H1 (cell line): ENCODE measurements around the gene MAGEB2. TPM values are rescaled to one million over a fixed set of nuclear protein-coding genes. Genes with fewer than 3 reads are reported as not detected.

ENCODE experiments used
- CTCF ChIA-PET: fragments of 300-600 bp; sonication (Branson Sonifier 250); formaldehyde crosslinking; loops from one replicate; lab custom pipeline; 2021; ENCODE audit not compliant: partially characterized antibody; lab: Charles Lee
- POLR2A ChIA-PET: fragments of 300-600 bp; sonication (Branson Sonifier 250); formaldehyde crosslinking; loops from one replicate; lab custom pipeline; 2021; ENCODE audit warnings: inconsistent platforms; ENCODE audit not compliant: partially characterized antibody; lab: Charles Lee
- DNase-seq, 2 experiments: peaks; one replicate each; pipeline versions ENCODE4 v3.0.0 to v3.0.0-alpha.2; 2010 to 2022; ENCODE audit warnings: low spot score in 2 of 2, low read depth in 1 of 2, mixed read lengths in 1 of 2
- FAIRE-seq: peaks from 2 replicates; lab custom pipeline; 2011; peaks lifted over from hg19 to GRCh38; lab: Jason Lieb, UNC
- H2AFZ ChIP-seq: 2 replicates; pipeline ENCODE4 v1.8.1; 2012; ENCODE audit warnings: low read length, inconsistent platforms
- H2AK5ac ChIP-seq: 2 replicates; pipeline ENCODE4 v1.6.1; 2013; ENCODE audit warnings: low read depth, low read length
- H2BK120ac ChIP-seq: replicated peaks from 2 replicates; pipeline ENCODE3; 2013; ENCODE audit warnings: low read depth, low read length, inconsistent platforms
- H2BK12ac ChIP-seq: 2 replicates; pipeline ENCODE4 v1.6.1; 2013; ENCODE audit warnings: low read depth, low read length
- H2BK15ac ChIP-seq: 2 replicates; pipeline ENCODE4 v1.6.1; 2013; ENCODE audit warnings: low read length
- H2BK20ac ChIP-seq: 2 replicates; pipeline ENCODE4 v1.6.1; 2013; ENCODE audit warnings: low read length
- H2BK5ac ChIP-seq: 2 replicates; pipeline ENCODE4 v1.6.1; 2013; ENCODE audit warnings: low read depth, low read length
- H3K14ac ChIP-seq: 2 replicates; pipeline ENCODE4 v1.6.1; 2013; ENCODE audit warnings: inconsistent platforms; ENCODE audit not compliant: insufficient read length
- H3K18ac ChIP-seq: 2 replicates; pipeline ENCODE4 v1.6.1; 2013; ENCODE audit warnings: low read length; ENCODE audit errors: extremely low read depth
- H3K23ac ChIP-seq: 2 replicates; pipeline ENCODE4 v1.6.1; 2013; ENCODE audit warnings: inconsistent platforms; ENCODE audit not compliant: insufficient read length
- H3K23me2 ChIP-seq: 2 replicates; pipeline ENCODE4 v1.6.1; 2013; ENCODE audit warnings: low read depth, low read length
- H3K27ac ChIP-seq: 2 replicates; pipeline ENCODE4 v1.6.1; 2011; ENCODE audit warnings: low read depth, low read length, inconsistent platforms
- H3K27me3 ChIP-seq, 4 experiments: replicated peaks in 1 of 4; 1 replicate in 1 of 4; 2 replicates in 3 of 4; pipeline versions ENCODE4 v1.6.1 to v1.8.1; 2011 to 2013; ENCODE audit warnings: low read length in 3 of 4, mild to moderate bottlenecking in 3 of 4, inconsistent platforms in 2 of 4, mixed read lengths in 2 of 4, moderate library complexity in 1 of 4; ENCODE audit not compliant: control insufficient read depth in 3 of 4, insufficient read depth in 3 of 4; ENCODE audit errors: extremely low read depth in 1 of 4
- H3K36me3 ChIP-seq, 4 experiments: 2 replicates each; pipeline versions ENCODE4 v1.6.1 to v1.8.1; 2011 to 2013; ENCODE audit warnings: mild to moderate bottlenecking in 4 of 4, low read length in 3 of 4, moderate library complexity in 2 of 4, control low read depth in 1 of 4, inconsistent platforms in 1 of 4; ENCODE audit not compliant: insufficient read depth in 4 of 4, control insufficient read depth in 2 of 4
- H3K4ac ChIP-seq: replicated peaks from 2 replicates; pipeline ENCODE3; 2013; ENCODE audit warnings: low read length, low read depth, mixed read lengths, inconsistent platforms; ENCODE audit not compliant: insufficient read length
- H3K4me1 ChIP-seq, 4 experiments: replicated peaks in 1 of 4; 1 replicate in 1 of 4; 2 replicates in 3 of 4; pipeline versions ENCODE4 v1.6.1 to v1.8.1; 2011 to 2013; ENCODE audit warnings: low read length in 3 of 4, inconsistent platforms in 2 of 4, mixed read lengths in 1 of 4; ENCODE audit not compliant: insufficient read depth in 4 of 4, control insufficient read depth in 3 of 4
- H3K4me2 ChIP-seq, 2 experiments: 2 replicates each; pipeline versions ENCODE4 v1.6.1 to v1.8.1; 2011 to 2013; ENCODE audit warnings: low read depth in 2 of 2, low read length in 2 of 2, control low read depth in 1 of 2, inconsistent platforms in 1 of 2, mild to moderate bottlenecking in 1 of 2; ENCODE audit not compliant: insufficient read depth in 1 of 2
- H3K4me3 ChIP-seq, 4 experiments: fragments of 200-600, 300-600 bp in 1 of 4; sonication (generic), shearing (Covaris generic), sonication (Bioruptor Twin) in 1 of 4; 2 replicates each; pipeline versions ENCODE4 v1.5.1 to v1.8.1; 2011 to 2016; ENCODE audit warnings: low read length in 4 of 4, low read depth in 3 of 4, control low read depth in 2 of 4, inconsistent platforms in 2 of 4, mild to moderate bottlenecking in 2 of 4, mixed read lengths in 1 of 4, moderate library complexity in 1 of 4; ENCODE audit not compliant: insufficient read depth in 2 of 4; ENCODE audit errors: extremely low read depth in 1 of 4
- H3K56ac ChIP-seq: replicated peaks from 2 replicates; pipeline ENCODE3; 2013; ENCODE audit warnings: low read depth, mild to moderate bottlenecking, mixed read lengths, low read length, inconsistent platforms; ENCODE audit not compliant: insufficient read length
- H3K79me1 ChIP-seq: 2 replicates; pipeline ENCODE4 v1.6.1; 2013; ENCODE audit warnings: low read depth, low read length, control low read depth
- H3K79me2 ChIP-seq, 2 experiments: 2 replicates each; pipeline versions ENCODE4 v1.6.1 to v1.8.1; 2012 to 2013; ENCODE audit warnings: low read length in 2 of 2, mild to moderate bottlenecking in 2 of 2, inconsistent platforms in 1 of 2; ENCODE audit not compliant: insufficient read depth in 2 of 2, control insufficient read depth in 1 of 2
- H3K9ac ChIP-seq, 4 experiments: replicated peaks in 1 of 4; 1 replicate in 1 of 4; 2 replicates in 3 of 4; pipeline versions ENCODE4 v1.6.1 to v1.8.1; 2011 to 2013; ENCODE audit warnings: low read depth in 3 of 4, low read length in 3 of 4, control low read depth in 2 of 4, mild to moderate bottlenecking in 2 of 4, moderate library complexity in 2 of 4, inconsistent platforms in 1 of 4; ENCODE audit errors: extremely low read depth in 1 of 4
- H3K9me3 ChIP-seq, 2 experiments: 2 replicates each; pipeline versions ENCODE4 v1.6.1 to v1.8.1; 2012 to 2013; ENCODE audit warnings: mild to moderate bottlenecking in 2 of 2, moderate library complexity in 2 of 2, control low read depth in 1 of 2, inconsistent platforms in 1 of 2, low read depth in 1 of 2, low read length in 1 of 2, mixed read lengths in 1 of 2; ENCODE audit not compliant: insufficient read depth in 2 of 2
- H4K20me1 ChIP-seq, 2 experiments: replicated peaks in 1 of 2; 2 replicates each; pipeline versions ENCODE3 to v1.8.1; 2011 to 2013; ENCODE audit warnings: inconsistent platforms in 2 of 2, low read length in 2 of 2, mild to moderate bottlenecking in 1 of 2; ENCODE audit not compliant: insufficient read depth in 2 of 2, control insufficient read depth in 1 of 2
- H4K5ac ChIP-seq: 2 replicates; pipeline ENCODE4 v1.6.1; 2013; ENCODE audit warnings: low read length, low read depth, mixed read lengths, inconsistent platforms; ENCODE audit not compliant: insufficient read length
- H4K8ac ChIP-seq: 2 replicates; pipeline ENCODE4 v1.8.0; 2013; ENCODE audit warnings: mild to moderate bottlenecking, moderate library complexity, low read length, inconsistent platforms; ENCODE audit not compliant: insufficient read depth; ENCODE audit errors: extremely low read depth
- H4K91ac ChIP-seq: replicated peaks from 2 replicates; pipeline ENCODE3; 2013; ENCODE audit warnings: low read length, mixed read lengths, inconsistent platforms; ENCODE audit not compliant: insufficient read length
- ASH2L ChIP-seq: fragments of 200-600, 300-600 bp; sonication (generic); IDR thresholded peaks from one replicate; pipeline ENCODE4 v1.7.1; 2017; ENCODE audit warnings: low read length
- GTF2F1 ChIP-seq: IDR thresholded peaks from 2 replicates; pipeline ENCODE4 v1.6.1; 2012; ENCODE audit warnings: low read depth, low read length, improper control_type of control experiment, borderline replicate concordance
- HDAC6 ChIP-seq: IDR thresholded peaks from one replicate; pipeline ENCODE4 v1.7.1; 2012; ENCODE audit warnings: low read depth, mild to moderate bottlenecking, inconsistent platforms, low read length, moderate library complexity
- KDM5A ChIP-seq: fragments of 200-600 bp; IDR thresholded peaks from 2 replicates; pipeline ENCODE4 v1.7.1; 2012; ENCODE audit warnings: mild to moderate bottlenecking, low read length, inconsistent platforms, mixed read lengths
- RAD21 ChIP-seq, 2 experiments: IDR thresholded peaks in 1 of 2; conservative IDR thresholded peaks in 1 of 2; 2 replicates each; pipeline ENCODE4 v1.6.1; 2011; ENCODE audit warnings: low read depth in 2 of 2, low read length in 2 of 2, improper control_type of control experiment in 1 of 2, inconsistent platforms in 1 of 2, mild to moderate bottlenecking in 1 of 2, moderate library complexity in 1 of 2
- RBBP5 ChIP-seq: IDR thresholded peaks from 2 replicates; pipeline ENCODE4 v1.7.1; 2012; ENCODE audit warnings: low read depth, mild to moderate bottlenecking, inconsistent platforms, low read length, moderate library complexity, borderline replicate concordance
- SIRT6 ChIP-seq: IDR thresholded peaks from one replicate; pipeline ENCODE4 v1.7.1; 2012; ENCODE audit warnings: low read length, inconsistent platforms
- SIX5 ChIP-seq: IDR thresholded peaks from 2 replicates; pipeline ENCODE4 v1.6.1; 2011; ENCODE audit warnings: mild to moderate bottlenecking, low read depth, low read length
- WGBS, 2 experiments: shearing (Covaris generic) in 1 of 2; methylation state at CpG; one replicate each; pipeline versions ENCODE4 v1.1.6 to v1.1.7; 2013 to 2015; ENCODE audit warnings: low lambda C conversion rate in 2 of 2, mixed read lengths in 2 of 2, inconsistent platforms in 1 of 2, low coverage in 1 of 2, missing lambda C conversion rate in 1 of 2; ENCODE audit not compliant: insufficient replicate concordance in 2 of 2, insufficient coverage in 1 of 2, insufficient read length in 1 of 2; ENCODE audit errors: extremely low coverage in 1 of 2, missing lambda C conversion rate in 1 of 2; 5-methylcytosine and 5-hydroxymethylcytosine counted together
- polyA plus RNA-seq, 7 experiments: library from polyadenylated mRNA; depleted of rRNA in 3 of 7; stranded (reverse) in 5 of 7; unstranded in 2 of 7; fragments of >200 nt in 5 of 7; fragments of 200-250 nt in 2 of 7; gene quantifications; 1 replicate in 5 of 7; 2 replicates in 1 of 7; 4 replicates in 1 of 7; pipeline versions ENCODE4 v1.2.1 to v1.2.3, GENCODE V29; 2011 to 2013; ENCODE audit warnings: missing spikeins in 2 of 7, mixed read lengths in 2 of 7
- total RNA-seq: library from RNA; stranded (reverse); fragmentation: NEBNext Ultra II Directional; extraction: Animal tissue kit (Norgen Biotek cat#: 25700); gene quantifications from 2 replicates; pipeline ENCODE4 v1.2.1, GENCODE V29; 2021
- TF ChIP-seq, protein P1 (sequence below): IDR thresholded peaks from 2 replicates; pipeline ENCODE4 v1.6.1; 2011; ENCODE audit warnings: low read depth, mild to moderate bottlenecking, low read length; ENCODE audit not compliant: insufficient read depth
- TF ChIP-seq, protein P2 (sequence below), 3 experiments: IDR thresholded peaks; 1 replicate in 2 of 3; 2 replicates in 1 of 3; pipeline versions ENCODE4 v1.5.1 to v1.6.1; 2011; ENCODE audit warnings: low read length in 3 of 3, mild to moderate bottlenecking in 3 of 3, inconsistent platforms in 2 of 3, low read depth in 1 of 3, moderate library complexity in 1 of 3; ENCODE audit not compliant: insufficient read depth in 1 of 3; ENCODE audit errors: control extremely low read depth in 1 of 3

Gene MAGEB2
- total and polyA plus RNA-seq, 2 of the 8 experiments (the other 6 are each of a cell fraction or from before 2014, with no cell fraction given) = not detected

DNA sequence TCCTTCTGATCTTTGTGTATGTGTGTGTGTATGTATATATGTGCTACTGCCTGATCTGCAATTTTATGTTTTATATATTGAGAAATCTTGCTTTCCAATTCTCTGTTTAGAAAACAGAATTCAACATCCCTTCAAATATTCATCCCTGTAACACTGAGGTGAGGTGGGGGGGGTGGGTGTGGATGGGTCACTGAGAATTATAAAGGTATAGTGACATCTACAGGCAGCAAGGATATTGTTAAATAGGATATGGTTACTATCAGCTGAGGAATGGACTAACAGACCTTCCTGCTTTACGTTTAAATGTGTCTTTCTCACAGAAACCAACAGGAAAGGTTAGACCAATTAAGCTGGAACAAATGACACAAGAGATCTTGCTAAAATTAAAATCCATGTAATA lies 19.0 kb upstream of the MAGEB2 start:
- Histone ChIP-seq H3K9ac (no peak overlapping the region), H3K79me1 (no peaks in the 10 kb centered on the region), H3K79me2 (no peaks in the 10 kb centered on the region), H3K4me2 (no peak overlapping the region), H2BK5ac (no peak overlapping the region), H4K91ac (no peak overlapping the region), H3K23me2 (no peaks in the 10 kb centered on the region), H4K5ac (no peak overlapping the region), H3K18ac (no peak overlapping the region), H2BK12ac (no peak overlapping the region), H2BK20ac (no peak overlapping the region), H3K9me3 (no peaks in the 10 kb centered on the region), H3K36me3 (no peaks in the 10 kb centered on the region), H4K20me1 (no peaks in the 10 kb centered on the region), H2AK5ac (no peak overlapping the region), H3K23ac (no peak overlapping the region), H3K27ac (no peak overlapping the region), H3K14ac (no peak overlapping the region), H3K4me3 (no peak overlapping the region), H3K4ac (no peak overlapping the region), H4K8ac (no peak overlapping the region), H2BK120ac (no peak overlapping the region), H2BK15ac (no peak overlapping the region), H3K27me3 (no peaks in the 10 kb centered on the region), H3K4me1 (peaks cover 0 to 2% (median 0%) of the 10 kb centered on the region in 4 experiments; a peak in 1 of 7 replicates), H3K56ac (no peak overlapping the region), H2AFZ (no peak overlapping the region)
- no peak for DNase-seq
- no peak for FAIRE-seq
- no peak for TF ChIP-seq ASH2L
- TF ChIP-seq, protein P1, sequence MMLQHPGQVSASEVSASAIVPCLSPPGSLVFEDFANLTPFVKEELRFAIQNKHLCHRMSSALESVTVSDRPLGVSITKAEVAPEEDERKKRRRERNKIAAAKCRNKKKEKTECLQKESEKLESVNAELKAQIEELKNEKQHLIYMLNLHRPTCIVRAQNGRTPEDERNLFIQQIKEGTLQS = no peak
- no peak for TF ChIP-seq RBBP5
- TF ChIP-seq RAD21 (IDR thresholded peaks at IDR 0.05 in 1 of 2, conservative IDR thresholded peaks at IDR 0.05 in 1 of 2; ENCODE audit: low read depth in 2 of 2, low read length in 2 of 2) = peak; percentile 29 to 41; a peak in 3 of 4 replicates
- no peak for TF ChIP-seq GTF2F1
- TF ChIP-seq HDAC6 = no peak
- no peak for TF ChIP-seq SIRT6
- TF ChIP-seq SIX5 = no peak
- TF ChIP-seq, protein P2, sequence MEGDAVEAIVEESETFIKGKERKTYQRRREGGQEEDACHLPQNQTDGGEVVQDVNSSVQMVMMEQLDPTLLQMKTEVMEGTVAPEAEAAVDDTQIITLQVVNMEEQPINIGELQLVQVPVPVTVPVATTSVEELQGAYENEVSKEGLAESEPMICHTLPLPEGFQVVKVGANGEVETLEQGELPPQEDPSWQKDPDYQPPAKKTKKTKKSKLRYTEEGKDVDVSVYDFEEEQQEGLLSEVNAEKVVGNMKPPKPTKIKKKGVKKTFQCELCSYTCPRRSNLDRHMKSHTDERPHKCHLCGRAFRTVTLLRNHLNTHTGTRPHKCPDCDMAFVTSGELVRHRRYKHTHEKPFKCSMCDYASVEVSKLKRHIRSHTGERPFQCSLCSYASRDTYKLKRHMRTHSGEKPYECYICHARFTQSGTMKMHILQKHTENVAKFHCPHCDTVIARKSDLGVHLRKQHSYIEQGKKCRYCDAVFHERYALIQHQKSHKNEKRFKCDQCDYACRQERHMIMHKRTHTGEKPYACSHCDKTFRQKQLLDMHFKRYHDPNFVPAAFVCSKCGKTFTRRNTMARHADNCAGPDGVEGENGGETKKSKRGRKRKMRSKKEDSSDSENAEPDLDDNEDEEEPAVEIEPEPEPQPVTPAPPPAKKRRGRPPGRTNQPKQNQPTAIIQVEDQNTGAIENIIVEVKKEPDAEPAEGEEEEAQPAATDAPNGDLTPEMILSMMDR (IDR thresholded peaks at IDR 0.05; ENCODE audit: control extremely low read depth in 1 of 3, insufficient read depth in 1 of 3, low read depth in 1 of 3, low read length in 3 of 3) = peak in 1 of 3 experiments; percentile 7; a peak in 1 of 4 replicates
- TF ChIP-seq KDM5A = no peak
- 38% methylated on average over 1 of the region's 1 CpG; no CpG with 5 or more reads in 1 of the 2 experiments for WGBS, 2 experiments
- ChIA-PET CTCF (interaction anchor here (0.6 to 1.6 kb wide), 11 partner anchors 11 to 1320 kb away, joined by 3 to 7 read pairs (median 3); no protein-coding TSS in a partner anchor), POLR2A (no interaction called here)
